Stomach (tissue), 9 donors: ENCODE results near the gene PLA2G4A. TPM values are rescaled to one million over a fixed set of nuclear protein-coding genes. Genes with fewer than 3 reads are reported as not detected.

ENCODE experiments used
- DNase-seq, 2 donors: peaks; one replicate each; pipeline versions ENCODE4 v3.0.0 to v3.0.0-alpha.2; 2013 to 2019
- H3K27ac ChIP-seq, 5 donors: fragments of 200-600 bp in 4 of 5; sonication (generic) in 4 of 5; one replicate each; pipeline ENCODE4 v1.5.1; 2013 to 2019; ENCODE audit warnings: mild to moderate bottlenecking in 1 of 5, moderate library complexity in 1 of 5
- H3K27me3 ChIP-seq, 3 donors: fragments of 200-600 bp; sonication (generic); one replicate each; pipeline ENCODE4 v1.5.1; 2017 to 2019; ENCODE audit warnings: mixed run types in 1 of 3
- H3K36me3 ChIP-seq, 4 donors: fragments of 200-600 bp; sonication (generic); 1 replicate in 3 of 4; 2 replicates in 1 of 4; pipeline ENCODE4 v1.5.1; 2016 to 2019
- H3K4me1 ChIP-seq, 4 donors: fragments of 200-600 bp; sonication (generic); one replicate each; pipeline ENCODE4 v1.5.1; 2016 to 2019
- H3K4me3 ChIP-seq, 4 donors: fragments of 200-600 bp; sonication (generic) in 3 of 4; one replicate each; pipeline ENCODE4 v1.5.1; 2016 to 2019; ENCODE audit warnings: mild to moderate bottlenecking in 1 of 4
- H3K9me3 ChIP-seq, 4 donors: fragments of 200-600 bp; sonication (generic); one replicate each; pipeline ENCODE4 v1.5.1; 2016 to 2019
- EP300 ChIP-seq: sonication (generic); formaldehyde crosslinking; IDR thresholded peaks from one replicate; pipeline ENCODE4 v1.6.1; 2017; ENCODE audit warnings: antibody characterized with exemption
- POLR2A ChIP-seq, 4 donors: fragments of 450-650 bp; IDR thresholded peaks; one replicate each; pipeline ENCODE4 v1.6.1; 2016; ENCODE audit warnings: antibody characterized with exemption in 4 of 4, control low read depth in 2 of 4, mild to moderate bottlenecking in 1 of 4, moderate library complexity in 1 of 4
- POLR2AphosphoS5 ChIP-seq, 3 donors: sonication (generic); formaldehyde crosslinking; IDR thresholded peaks; one replicate each; pipeline ENCODE4 v1.6.1; 2016; ENCODE audit warnings: antibody characterized with exemption in 3 of 3
- WGBS, 5 donors: extraction: QIAGEN DNeasy Blood & Tissue Kit in 3 of 5; methylation state at CpG; one replicate each; pipeline versions ENCODE4 v1.1.5 to v1.1.7; 2013 to 2018; 5-methylcytosine and 5-hydroxymethylcytosine counted together
- intact Hi-C: fragments of 100-400 bp; cut with DNase I; formaldehyde crosslinking; loops from one replicate; pipeline ENCODE4 v1.15.1; 2023; ENCODE audit warnings: low total_unique reads
- polyA plus RNA-seq, 3 donors: library from polyadenylated mRNA; stranded (reverse); fragments of 200-250 nt; gene quantifications; one replicate each; pipeline ENCODE4 v1.2.3, GENCODE V29; 2013
- total RNA-seq, 5 donors: library from RNA; depleted of rRNA; stranded (reverse); fragments of >200 nt; gene quantifications; one replicate each; pipeline versions ENCODE4 v1.1.0 to v1.2.3, GENCODE V29; 2014 to 2016
- TF ChIP-seq, protein P1 (sequence below), 7 experiments: fragments of 450-650 bp in 4 of 7; fragments of 200-600 bp in 3 of 7; sonication (generic) in 3 of 7; IDR thresholded peaks; one replicate each; pipeline ENCODE4 v1.5.1; 2016 to 2019; ENCODE audit warnings: antibody characterized with exemption in 7 of 7, control low read depth in 2 of 7, mild to moderate bottlenecking in 1 of 7
- donor health status: healthy with polysubstance abuse.
- donor health status: Bipolar disorder and iron deficiency.
- donor health status: healthy.

Gene PLA2G4A
- total and polyA plus RNA-seq, 8 donors: 2.2 to 17.8 (median 6.8) TPM

- DNase-seq: no peak
- no peak overlapping the region for H3K4me3 ChIP-seq
- 72 to 87% (median 73%) methylated on average over 5 of the region's 5 CpGs for WGBS, 5 donors
- TF ChIP-seq, protein P1, sequence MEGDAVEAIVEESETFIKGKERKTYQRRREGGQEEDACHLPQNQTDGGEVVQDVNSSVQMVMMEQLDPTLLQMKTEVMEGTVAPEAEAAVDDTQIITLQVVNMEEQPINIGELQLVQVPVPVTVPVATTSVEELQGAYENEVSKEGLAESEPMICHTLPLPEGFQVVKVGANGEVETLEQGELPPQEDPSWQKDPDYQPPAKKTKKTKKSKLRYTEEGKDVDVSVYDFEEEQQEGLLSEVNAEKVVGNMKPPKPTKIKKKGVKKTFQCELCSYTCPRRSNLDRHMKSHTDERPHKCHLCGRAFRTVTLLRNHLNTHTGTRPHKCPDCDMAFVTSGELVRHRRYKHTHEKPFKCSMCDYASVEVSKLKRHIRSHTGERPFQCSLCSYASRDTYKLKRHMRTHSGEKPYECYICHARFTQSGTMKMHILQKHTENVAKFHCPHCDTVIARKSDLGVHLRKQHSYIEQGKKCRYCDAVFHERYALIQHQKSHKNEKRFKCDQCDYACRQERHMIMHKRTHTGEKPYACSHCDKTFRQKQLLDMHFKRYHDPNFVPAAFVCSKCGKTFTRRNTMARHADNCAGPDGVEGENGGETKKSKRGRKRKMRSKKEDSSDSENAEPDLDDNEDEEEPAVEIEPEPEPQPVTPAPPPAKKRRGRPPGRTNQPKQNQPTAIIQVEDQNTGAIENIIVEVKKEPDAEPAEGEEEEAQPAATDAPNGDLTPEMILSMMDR (IDR thresholded peaks at IDR 0.05): no peak
- TF ChIP-seq POLR2A (IDR thresholded peaks at IDR 0.05) (no peak), EP300 (no peak), POLR2AphosphoS5 (IDR thresholded peaks at IDR 0.05) (no peak)
- no peaks in the 10 kb centered on the region for H3K27me3 ChIP-seq
- no peak overlapping the region for H3K27ac ChIP-seq
- no peaks in the 10 kb centered on the region for H3K4me1 ChIP-seq
- intact Hi-C loops: no loop called here
- no peaks in the 10 kb centered on the region for H3K9me3 ChIP-seq
- H3K36me3 ChIP-seq: no peaks in the 10 kb centered on the region
These were observed 24.1 kb upstream of the PLA2G4A start for GRCh38 chr1:186804679-186805078.

DNA sequence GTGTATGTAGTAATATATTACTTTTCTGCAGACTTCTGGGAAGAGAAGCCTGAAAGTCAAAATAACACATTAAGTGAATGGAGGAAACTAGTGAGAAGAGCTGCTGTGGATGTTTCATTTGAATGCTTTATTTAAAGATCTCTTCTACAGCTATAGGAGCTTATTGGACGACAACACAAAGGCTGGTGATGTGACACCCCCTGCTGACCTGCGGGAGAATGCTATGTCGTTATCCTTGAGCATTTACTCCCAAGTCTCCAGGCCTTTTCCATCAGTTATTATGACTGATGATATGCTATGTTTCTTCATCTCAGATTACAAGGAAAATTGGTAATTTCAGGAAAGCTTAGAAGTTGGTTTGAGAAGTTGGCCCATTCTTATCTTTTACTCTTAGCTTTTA, 22.3 kb upstream of the PLA2G4A start:
- H3K9me3 ChIP-seq: no peaks in the 10 kb centered on the region
- no peaks in the 10 kb centered on the region for H3K36me3 ChIP-seq
- H3K27me3 ChIP-seq: no peaks in the 10 kb centered on the region
- no peaks in the 10 kb centered on the region for H3K4me1 ChIP-seq
- TF ChIP-seq POLR2A (IDR thresholded peaks at IDR 0.05): no peak
- TF ChIP-seq POLR2AphosphoS5 (IDR thresholded peaks at IDR 0.05): no peak
- TF ChIP-seq EP300: no peak
- TF ChIP-seq, protein P1 (IDR thresholded peaks at IDR 0.05): peak in 1 of 7 experiments; percentile 12
- intact Hi-C loops: no loop called here
- no peak overlapping the region for H3K27ac ChIP-seq
- 32 to 58% (median 44%) methylated on average over 3 of the region's 3 CpGs for WGBS, 5 donors
- DNase-seq: peak in 1 of 2 donors; percentile 51
- no peak overlapping the region for H3K4me3 ChIP-seq

- intact Hi-C loops: no loop called here
- Histone ChIP-seq H3K36me3 (no peaks in the 10 kb centered on the region), H3K27ac (no peak overlapping the region), H3K27me3 (no peaks in the 10 kb centered on the region), H3K4me3 (no peak overlapping the region), H3K4me1 (no peaks in the 10 kb centered on the region), H3K9me3 (no peaks in the 10 kb centered on the region)
- DNase-seq: no peak
- 83 to 93% (median 89%) methylated on average over 4 of the region's 4 CpGs for WGBS, 5 donors
- TF ChIP-seq, protein P1 (IDR thresholded peaks at IDR 0.05): no peak
- no peak for TF ChIP-seq POLR2AphosphoS5 (IDR thresholded peaks at IDR 0.05)
- TF ChIP-seq EP300: no peak
- TF ChIP-seq POLR2A (IDR thresholded peaks at IDR 0.05): no peak
These were observed 21.6 kb upstream of the PLA2G4A start for GRCh38 chr1:186807163-186807562.

- H3K36me3 ChIP-seq: no peaks in the 10 kb centered on the region
- DNase-seq: no peak
- no peaks in the 10 kb centered on the region for H3K4me1 ChIP-seq
- TF ChIP-seq POLR2A (IDR thresholded peaks at IDR 0.05) (no peak), POLR2AphosphoS5 (IDR thresholded peaks at IDR 0.05) (no peak), EP300 (no peak)
- TF ChIP-seq, protein P1 (IDR thresholded peaks at IDR 0.05): no peak
- intact Hi-C loops: no loop called here
- no peak overlapping the region for H3K4me3 ChIP-seq
- 76 to 100% (median 94%) methylated on average over 1 of the region's 1 CpG for WGBS, 5 donors
- H3K27ac ChIP-seq: no peak overlapping the region
- H3K27me3 ChIP-seq: no peaks in the 10 kb centered on the region
- H3K9me3 ChIP-seq: no peaks in the 10 kb centered on the region
These were observed 16.9 kb upstream of the PLA2G4A start for GRCh38 chr1:186811892-186812291.
